Activated T-cell treated with anti-CD3 and anti-CD28 coated beads, Interleukin-2, amount 50 U/mL, for 24 hours (primary cell): ENCODE results near the gene HSD3B7.

ENCODE experiments used
- DNase-seq: peaks from one replicate; pipeline ENCODE4 v3.0.0-alpha.2; 2020
- H3K27ac Mint-ChIP-seq: 2 replicates; pipeline ENCODE4 v1.8.0; 2020; ENCODE audit warnings: mild to moderate bottlenecking, mixed read lengths
- H3K27me3 Mint-ChIP-seq: 2 replicates; pipeline ENCODE4 v1.8.0; 2020; ENCODE audit warnings: mixed read lengths
- H3K36me3 Mint-ChIP-seq: 2 replicates; pipeline ENCODE4 v1.8.0; 2020; ENCODE audit warnings: low read depth, mixed read lengths
- H3K4me1 Mint-ChIP-seq: 2 replicates; pipeline ENCODE4 v1.8.0; 2020; ENCODE audit warnings: low read depth, mixed read lengths
- H3K4me3 Mint-ChIP-seq: 2 replicates; pipeline ENCODE4 v1.8.0; 2020; ENCODE audit warnings: mild to moderate bottlenecking, moderate library complexity, mixed read lengths
- H3K9me3 Mint-ChIP-seq: 2 replicates; pipeline ENCODE4 v1.8.0; 2020; ENCODE audit warnings: mixed read lengths

HSD3B7 gene

DNA sequence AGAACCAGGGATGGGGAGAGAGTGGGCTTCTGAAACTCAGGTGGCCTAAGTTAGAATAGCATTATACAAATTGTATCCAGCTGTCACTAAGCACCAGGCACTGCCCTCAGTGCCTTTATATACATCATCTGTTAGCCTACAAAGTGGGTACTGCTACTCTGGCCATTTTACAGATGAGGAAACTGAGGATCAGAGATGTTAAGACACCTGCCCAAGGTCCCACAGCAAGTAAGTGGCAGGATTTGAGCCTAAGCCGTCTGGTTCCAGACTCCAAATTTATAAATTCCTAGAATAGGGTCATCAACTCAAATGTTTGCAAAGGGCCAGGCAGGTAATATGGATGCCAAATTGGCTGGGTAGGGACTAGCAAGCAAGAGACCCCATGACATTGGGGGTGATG lies 33.8 kb upstream of the HSD3B7 start:
- no peak overlapping the region for H3K4me3 Mint-ChIP-seq
- no peaks in the 10 kb centered on the region for H3K27me3 Mint-ChIP-seq
- no peak for DNase-seq
- peaks cover 24% of the 10 kb centered on the region for H3K4me1 Mint-ChIP-seq
- peak overlapping the region; percentile 52 for H3K27ac Mint-ChIP-seq
- H3K36me3 Mint-ChIP-seq, result peaks cover 12% of the 10 kb centered on the region
- no peaks in the 10 kb centered on the region for H3K9me3 Mint-ChIP-seq

GRCh38 chr16:30951750-30952149 lies 33.3 kb upstream of the HSD3B7 start:
- no peak for DNase-seq
- Mint-ChIP-seq H3K27me3 (no peaks in the 10 kb centered on the region), H3K36me3 (peaks cover 6% of the 10 kb centered on the region), H3K9me3 (no peaks in the 10 kb centered on the region), H3K4me3 (no peak overlapping the region), H3K4me1 (peaks cover 29% of the 10 kb centered on the region), H3K27ac (no peak overlapping the region)

GRCh38 chr16:30953111-30953510 lies 31.9 kb upstream of the HSD3B7 start:
- no peaks in the 10 kb centered on the region for H3K9me3 Mint-ChIP-seq
- peaks cover 31% of the 10 kb centered on the region for H3K4me1 Mint-ChIP-seq
- peaks cover 5% of the 10 kb centered on the region for H3K36me3 Mint-ChIP-seq
- no peak overlapping the region for H3K27ac Mint-ChIP-seq
- H3K4me3 Mint-ChIP-seq, result no peak overlapping the region
- DNase-seq, result no peak
- no peaks in the 10 kb centered on the region for H3K27me3 Mint-ChIP-seq

DNA sequence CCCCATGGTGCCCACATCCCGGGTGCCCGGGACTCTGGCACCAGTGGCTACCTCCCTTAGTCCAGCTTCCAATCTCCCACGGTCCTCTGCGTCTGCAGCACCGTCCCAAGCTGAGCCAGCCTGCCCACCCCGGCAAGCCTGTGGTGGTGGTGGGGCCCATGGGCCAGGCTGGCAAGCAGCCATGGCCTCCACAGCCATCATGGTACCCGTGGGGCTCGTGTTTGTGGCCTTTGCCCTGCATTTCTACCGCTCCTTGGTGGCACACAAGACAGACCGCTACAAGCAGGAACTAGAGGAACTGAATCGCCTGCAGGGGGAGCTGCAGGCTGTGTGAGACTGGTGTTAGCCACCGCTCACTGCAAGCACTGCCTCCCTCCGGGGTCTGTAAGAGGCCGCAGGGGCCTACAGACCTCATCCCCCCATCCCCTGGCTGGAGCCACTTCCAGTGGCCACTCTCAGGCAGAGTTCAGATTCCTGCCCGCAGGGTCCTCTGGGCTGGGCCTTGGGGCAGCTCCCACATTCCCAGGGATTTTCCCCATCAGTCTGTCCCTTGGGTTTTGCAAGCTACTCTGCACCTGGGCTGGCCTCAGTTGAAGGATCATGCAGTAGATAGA lies 31.4 kb upstream of the HSD3B7 start:
- Mint-ChIP-seq H3K36me3 (peaks cover 9% of the 10 kb centered on the region), H3K27ac (no peak overlapping the region), H3K27me3 (no peaks in the 10 kb centered on the region), H3K4me3 (no peak overlapping the region), H3K9me3 (no peaks in the 10 kb centered on the region), H3K4me1 (peaks cover 34% of the 10 kb centered on the region)
- peak; percentile 74 for DNase-seq

GRCh38 chr16:30954993-30955392 lies 30.0 kb upstream of the HSD3B7 start:
- no peak for DNase-seq
- Mint-ChIP-seq H3K27ac (no peak overlapping the region), H3K4me1 (peaks cover 38% of the 10 kb centered on the region), H3K4me3 (no peak overlapping the region), H3K36me3 (peaks cover 22% of the 10 kb centered on the region), H3K9me3 (no peaks in the 10 kb centered on the region), H3K27me3 (no peaks in the 10 kb centered on the region)

GRCh38 chr16:30956601-30957455 lies 28.2 kb upstream of the HSD3B7 start:
- no peaks in the 10 kb centered on the region for H3K9me3 Mint-ChIP-seq
- peaks cover 36% of the 10 kb centered on the region for H3K4me1 Mint-ChIP-seq
- H3K27ac Mint-ChIP-seq, result peak overlapping the region; percentile 100
- peak overlapping the region; percentile 95 for H3K4me3 Mint-ChIP-seq
- peak; percentile 94 for DNase-seq
- no peaks in the 10 kb centered on the region for H3K27me3 Mint-ChIP-seq
- H3K36me3 Mint-ChIP-seq, result peaks cover 41% of the 10 kb centered on the region

DNA sequence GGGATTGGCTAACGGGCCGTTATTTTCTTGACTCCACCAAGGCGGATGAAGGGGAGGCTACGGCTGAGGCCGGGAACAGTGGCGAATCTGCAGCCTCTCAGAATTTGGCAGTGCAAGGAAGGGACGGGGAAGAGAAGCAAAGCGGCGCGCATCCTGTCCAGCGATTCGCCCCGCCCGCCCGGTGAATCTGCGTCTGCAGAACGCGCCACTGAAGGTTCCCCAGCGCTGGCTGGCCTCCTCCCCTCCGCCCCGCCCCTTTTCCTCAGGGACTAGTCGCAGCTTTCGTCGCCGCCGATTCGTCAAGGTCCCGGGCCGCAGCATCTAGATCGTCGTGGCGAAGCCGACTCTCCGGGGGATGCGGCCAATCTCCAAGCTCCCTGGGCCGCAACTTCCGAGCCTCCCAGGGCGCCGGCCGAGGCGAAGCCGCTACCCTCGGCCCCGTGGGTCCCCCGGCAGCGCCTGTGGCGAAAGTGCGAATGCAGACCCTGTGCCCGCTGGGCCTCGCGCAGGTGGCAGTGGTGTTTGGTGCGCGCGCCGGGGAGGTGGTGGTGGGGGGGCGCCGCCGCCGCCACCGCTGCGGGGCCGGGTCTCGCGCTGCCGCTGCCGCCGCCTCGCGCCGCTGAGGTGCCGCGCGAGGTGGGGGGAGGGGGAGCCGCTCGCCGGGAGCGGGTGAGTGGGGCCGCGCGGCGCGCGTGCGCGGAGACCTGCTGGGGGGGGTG lies 27.4 kb upstream of the HSD3B7 start, which contains the start of gene SETD1A:
Gene SETD1A (plus strand): TSS at position 299 of the 719 bp plus-strand sequence. CDS start 978 bp downstream, outside the sequence.
- Mint-ChIP-seq H3K36me3 (peaks cover 49% of the 10 kb centered on the region), H3K27ac (peak within 1 kb of the TSS; percentile 100), H3K27me3 (no peaks in the 10 kb centered on the region), H3K4me3 (peak within 1 kb of the TSS; percentile 95), H3K9me3 (no peaks in the 10 kb centered on the region), H3K4me1 (peaks cover 36% of the 10 kb centered on the region)
- peak; percentile 97 for DNase-seq

DNA sequence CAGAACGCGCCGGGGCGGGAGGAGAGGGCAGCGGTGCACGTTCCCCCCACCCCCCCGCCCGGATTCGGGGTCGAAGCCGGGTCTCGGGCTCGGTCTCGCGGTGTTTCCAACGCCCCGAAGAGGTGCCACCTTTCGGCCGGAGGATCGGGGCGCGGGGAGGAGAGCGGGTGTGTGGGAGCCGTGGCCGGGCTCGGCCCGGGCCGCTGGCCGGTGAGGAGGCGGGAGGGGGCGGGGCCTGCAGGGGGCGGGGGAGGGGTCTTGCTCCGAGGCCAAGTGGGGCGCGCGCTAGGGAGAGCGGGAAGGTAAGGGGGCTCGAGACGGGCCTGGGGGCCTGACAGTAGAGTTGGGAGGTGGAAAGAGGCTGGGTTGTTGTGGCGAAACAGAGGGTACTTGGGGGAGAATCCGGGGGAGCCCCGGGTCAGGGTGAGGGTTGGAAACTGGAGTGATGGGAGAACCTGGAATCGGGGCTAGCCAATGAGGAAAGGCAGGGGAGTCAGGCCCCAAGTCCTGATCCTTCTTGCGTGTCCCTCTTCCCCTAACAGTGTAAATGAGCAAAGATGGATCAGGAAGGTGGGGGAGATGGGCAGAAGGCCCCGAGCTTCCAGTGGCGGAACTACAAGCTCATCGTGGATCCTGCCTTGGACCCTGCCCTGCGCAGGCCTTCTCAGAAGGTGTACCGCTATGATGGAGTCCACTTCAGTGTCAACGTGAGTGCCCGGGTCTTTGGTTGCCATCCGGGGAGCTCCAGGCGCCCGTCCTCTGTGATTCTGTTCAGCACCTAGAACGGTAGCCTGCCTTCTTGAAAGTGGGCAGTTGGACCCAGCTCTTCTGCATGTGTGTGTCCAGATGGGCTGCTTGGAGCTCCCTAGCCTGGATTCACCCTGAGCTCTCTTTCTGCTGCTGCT lies 26.6 kb upstream of the HSD3B7 start:
- H3K9me3 Mint-ChIP-seq, result no peaks in the 10 kb centered on the region
- H3K4me1 Mint-ChIP-seq, result peaks cover 40% of the 10 kb centered on the region
- DNase-seq, result no peak
- peak overlapping the region; percentile 94 for H3K27ac Mint-ChIP-seq
- H3K36me3 Mint-ChIP-seq, result peaks cover 57% of the 10 kb centered on the region
- peak overlapping the region; percentile 93 for H3K4me3 Mint-ChIP-seq
- no peaks in the 10 kb centered on the region for H3K27me3 Mint-ChIP-seq

- H3K27ac Mint-ChIP-seq, result no peak overlapping the region
- no peak overlapping the region for H3K4me3 Mint-ChIP-seq
- H3K4me1 Mint-ChIP-seq, result peaks cover 30% of the 10 kb centered on the region
- no peaks in the 10 kb centered on the region for H3K27me3 Mint-ChIP-seq
- no peak for DNase-seq
- no peaks in the 10 kb centered on the region for H3K9me3 Mint-ChIP-seq
- peaks cover 86% of the 10 kb centered on the region for H3K36me3 Mint-ChIP-seq
Measured at GRCh38 chr16:30961384-30961783, 23.6 kb upstream of the HSD3B7 start.

DNA sequence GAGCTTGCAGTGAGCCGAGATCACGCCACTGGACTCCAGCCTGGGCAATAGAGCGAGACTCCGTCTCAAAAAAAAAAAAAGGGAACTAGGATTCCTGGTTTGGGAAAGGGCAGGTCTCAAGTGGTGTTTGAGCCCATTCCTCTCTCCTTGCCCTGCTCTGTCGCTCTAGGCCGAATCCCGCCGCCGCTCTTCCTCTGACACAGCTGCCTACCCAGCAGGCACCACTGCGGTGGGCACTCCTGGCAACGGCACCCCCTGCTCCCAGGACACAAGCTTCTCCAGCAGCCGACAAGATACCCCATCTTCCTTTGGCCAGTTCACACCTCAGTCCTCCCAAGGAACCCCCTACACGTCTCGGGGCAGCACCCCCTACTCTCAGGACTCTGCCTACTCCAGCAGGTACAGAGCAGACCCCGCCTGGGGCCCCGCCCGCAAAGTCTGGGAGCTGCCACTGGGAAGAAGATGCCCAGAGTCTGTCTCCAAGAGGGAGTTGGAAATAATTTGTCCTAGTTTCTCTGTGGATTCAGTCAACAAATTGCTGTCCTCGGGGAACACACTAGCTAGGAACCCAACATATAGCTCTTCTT lies 21.0 kb upstream of the HSD3B7 start:
- Mint-ChIP-seq H3K27me3 (no peaks in the 10 kb centered on the region), H3K36me3 (peaks cover 95% of the 10 kb centered on the region), H3K4me3 (no peak overlapping the region), H3K4me1 (peaks cover 17% of the 10 kb centered on the region), H3K27ac (no peak overlapping the region), H3K9me3 (no peaks in the 10 kb centered on the region)
- no peak for DNase-seq

DNA sequence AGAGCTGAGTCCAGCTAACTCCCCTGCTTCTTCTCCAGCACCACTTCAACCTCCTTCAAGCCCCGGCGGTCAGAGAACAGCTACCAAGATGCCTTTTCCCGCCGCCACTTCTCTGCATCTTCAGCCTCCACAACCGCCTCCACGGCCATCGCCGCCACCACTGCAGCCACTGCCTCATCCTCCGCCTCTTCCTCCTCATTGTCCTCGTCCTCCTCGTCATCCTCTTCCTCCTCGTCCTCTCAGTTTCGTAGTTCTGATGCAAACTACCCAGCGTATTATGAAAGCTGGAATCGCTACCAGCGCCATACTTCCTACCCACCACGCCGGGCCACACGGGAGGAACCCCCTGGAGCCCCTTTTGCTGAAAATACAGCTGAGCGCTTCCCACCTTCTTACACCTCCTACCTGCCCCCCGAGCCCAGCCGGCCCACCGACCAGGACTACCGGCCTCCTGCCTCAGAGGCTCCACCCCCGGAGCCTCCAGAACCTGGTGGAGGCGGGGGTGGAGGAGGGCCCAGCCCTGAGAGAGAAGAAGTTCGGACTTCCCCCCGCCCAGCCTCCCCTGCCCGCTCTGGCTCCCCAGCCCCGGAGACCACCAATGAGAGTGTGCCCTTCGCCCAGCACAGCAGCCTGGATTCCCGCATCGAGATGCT lies 20.3 kb upstream of the HSD3B7 start:
- peaks cover 11% of the 10 kb centered on the region for H3K4me1 Mint-ChIP-seq
- peaks cover 95% of the 10 kb centered on the region for H3K36me3 Mint-ChIP-seq
- no peak for DNase-seq
- H3K27ac Mint-ChIP-seq, result no peak overlapping the region
- no peaks in the 10 kb centered on the region for H3K9me3 Mint-ChIP-seq
- no peaks in the 10 kb centered on the region for H3K27me3 Mint-ChIP-seq
- H3K4me3 Mint-ChIP-seq, result no peak overlapping the region

DNA sequence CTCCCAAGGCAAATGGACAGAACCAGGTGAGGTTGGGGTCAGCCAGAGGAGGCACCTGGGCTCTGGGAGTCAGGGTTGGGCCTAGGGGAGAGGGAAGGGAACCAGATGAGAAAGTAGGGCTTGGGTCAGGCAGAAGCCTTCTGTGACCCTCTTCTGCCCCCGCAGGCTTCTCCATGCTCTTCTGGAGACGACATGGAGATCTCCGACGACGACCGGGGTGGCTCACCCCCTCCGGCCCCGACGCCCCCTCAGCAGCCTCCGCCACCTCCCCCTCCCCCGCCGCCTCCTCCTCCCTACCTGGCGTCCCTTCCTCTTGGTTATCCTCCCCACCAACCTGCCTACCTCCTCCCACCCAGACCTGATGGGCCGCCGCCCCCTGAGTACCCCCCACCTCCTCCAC lies 19.6 kb upstream of the HSD3B7 start:
- no peaks in the 10 kb centered on the region for H3K9me3 Mint-ChIP-seq
- no peak overlapping the region for H3K4me3 Mint-ChIP-seq
- no peak for DNase-seq
- H3K4me1 Mint-ChIP-seq, result peaks cover 3% of the 10 kb centered on the region
- H3K27ac Mint-ChIP-seq, result no peak overlapping the region
- H3K36me3 Mint-ChIP-seq, result peaks cover 95% of the 10 kb centered on the region
- no peaks in the 10 kb centered on the region for H3K27me3 Mint-ChIP-seq

GRCh38 chr16:30966033-30966619 lies 18.9 kb upstream of the HSD3B7 start:
- H3K36me3 Mint-ChIP-seq, result peaks cover 95% of the 10 kb centered on the region
- no peak for DNase-seq
- no peaks in the 10 kb centered on the region for H3K9me3 Mint-ChIP-seq
- H3K27me3 Mint-ChIP-seq, result no peaks in the 10 kb centered on the region
- no peak overlapping the region for H3K27ac Mint-ChIP-seq
- H3K4me1 Mint-ChIP-seq, result peaks cover 3% of the 10 kb centered on the region
- no peak overlapping the region for H3K4me3 Mint-ChIP-seq
